Measurements from ENCODE around the gene SCML1. TPM values are rescaled to one million over a fixed set of nuclear protein-coding genes. Genes with fewer than 3 reads are reported as not detected.

Gene SCML1
- total RNA-seq, result 1 to 10 TPM; 5.3 to 6.1 TPM

DNA sequence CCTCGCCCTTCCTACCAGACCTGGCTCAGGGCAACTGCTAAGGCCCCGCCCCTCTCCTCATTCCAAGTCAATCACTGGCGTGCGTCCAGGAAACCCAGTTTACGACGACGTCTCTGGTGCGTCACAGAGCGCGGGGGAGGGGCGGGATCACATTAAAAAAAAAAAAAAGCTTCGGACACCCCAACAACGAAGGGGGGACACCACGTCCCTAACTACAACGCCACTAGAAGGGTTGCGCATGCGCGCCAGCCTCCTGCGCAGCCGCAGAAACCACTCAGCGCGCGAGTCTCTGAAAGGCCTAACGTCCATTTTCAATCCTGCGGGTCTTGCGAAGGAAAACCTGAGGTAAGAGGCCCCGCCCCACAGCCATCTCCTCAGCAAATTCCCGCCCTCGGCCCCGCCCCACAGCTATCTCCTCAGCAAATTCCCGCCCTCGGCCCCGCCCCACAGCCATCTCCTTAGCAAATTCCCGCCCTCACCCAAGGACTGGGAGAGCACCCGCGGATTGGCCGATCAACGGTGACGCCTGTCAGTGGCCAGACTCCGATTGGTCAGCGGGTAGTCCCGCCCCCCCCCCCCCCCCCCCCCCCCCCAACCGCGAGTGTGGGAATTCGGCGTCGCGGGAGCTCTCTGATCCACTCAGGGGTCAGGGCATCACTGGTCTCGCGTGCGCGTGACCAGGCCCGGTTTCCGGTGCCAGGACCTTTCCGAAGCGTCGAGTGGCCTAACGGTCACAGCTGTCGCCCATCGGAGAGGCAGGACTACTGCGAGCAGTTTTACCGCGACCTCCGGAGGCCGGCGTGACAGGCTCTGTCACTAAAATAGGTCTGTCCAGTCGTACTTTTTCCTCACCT is at the start of gene SCML1:
TSS of gene SCML1 (plus strand) at position 638 of the 854 bp plus-strand sequence. CDS start 6,694 bp downstream, outside the sequence.
- ChIA-PET POLR2A (no interaction called here), CTCF (no interaction called here)
- Mint-ChIP-seq H3K27ac (peak within 1 kb of the TSS; percentile 89), H3K27me3 (peaks cover 34% of the 10 kb centered on the region), H3K9me3 (no peaks in the 10 kb centered on the region), H3K4me3 (peak within 1 kb of the TSS; percentile 89), H3K36me3 (ENCODE audit: low read depth) (no peaks in the 10 kb centered on the region), H3K4me1 (peaks cover 25% of the 10 kb centered on the region)
- DNase-seq, result peak; percentile 90

DNA sequence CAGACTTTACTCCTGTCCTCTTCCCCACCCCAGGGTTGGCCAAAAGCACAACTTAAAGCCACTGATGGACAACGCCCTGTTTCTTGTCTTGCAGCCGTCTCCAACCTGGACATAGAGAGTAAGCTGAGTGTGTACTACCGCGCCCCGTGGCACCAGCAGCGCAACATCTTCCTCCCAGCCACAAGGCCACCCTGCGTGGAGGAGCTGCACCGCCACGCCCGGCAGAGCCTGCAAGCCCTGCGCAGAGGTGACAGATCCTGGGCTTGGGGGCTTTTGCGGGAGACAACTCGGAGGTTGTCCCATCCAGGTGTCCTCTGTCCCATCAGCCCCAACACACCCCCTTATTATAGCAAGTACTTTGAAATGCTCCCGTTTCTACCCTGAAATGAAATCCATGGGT is 49.6 kb upstream of the SCML1 start:
- H3K27me3 Mint-ChIP-seq, result no peaks in the 10 kb centered on the region
- no peaks in the 10 kb centered on the region for H3K9me3 Mint-ChIP-seq
- H3K36me3 Mint-ChIP-seq (ENCODE audit: low read depth), result no peaks in the 10 kb centered on the region
- DNase-seq, result no peak
- H3K4me1 Mint-ChIP-seq, result peaks cover 8% of the 10 kb centered on the region
- POLR2A ChIA-PET, result no interaction called here
- CTCF ChIA-PET, result no interaction called here
- no peak overlapping the region for H3K4me3 Mint-ChIP-seq
- H3K27ac Mint-ChIP-seq, result no peak overlapping the region

GRCh38 chrX:17689971-17690409 is 47.3 kb upstream of the SCML1 start:
- ChIA-PET CTCF (no interaction called here), POLR2A (no interaction called here)
- Mint-ChIP-seq H3K4me3 (no peak overlapping the region), H3K27ac (no peak overlapping the region), H3K27me3 (no peaks in the 10 kb centered on the region), H3K9me3 (no peaks in the 10 kb centered on the region), H3K4me1 (peaks cover 2% of the 10 kb centered on the region), H3K36me3 (ENCODE audit: low read depth) (no peaks in the 10 kb centered on the region)
- peak; percentile 53 for DNase-seq

- H3K4me3 Mint-ChIP-seq, result no peak overlapping the region
- no peaks in the 10 kb centered on the region for H3K9me3 Mint-ChIP-seq
- ChIA-PET CTCF (interaction anchor here (0.8 to 0.9 kb wide), 3 partner anchors 15 to 469 kb away, joined by 3 to 5 read pairs (median 3); no protein-coding TSS in a partner anchor), POLR2A (no interaction called here)
- no peak overlapping the region for H3K27ac Mint-ChIP-seq
- peaks cover 2% of the 10 kb centered on the region for H3K4me1 Mint-ChIP-seq
- DNase-seq, result no peak
- no peaks in the 10 kb centered on the region for H3K36me3 Mint-ChIP-seq (ENCODE audit: low read depth)
- peaks cover 1% of the 10 kb centered on the region for H3K27me3 Mint-ChIP-seq
Measured at GRCh38 chrX:17692709-17693346, 44.5 kb upstream of the SCML1 start.

DNA sequence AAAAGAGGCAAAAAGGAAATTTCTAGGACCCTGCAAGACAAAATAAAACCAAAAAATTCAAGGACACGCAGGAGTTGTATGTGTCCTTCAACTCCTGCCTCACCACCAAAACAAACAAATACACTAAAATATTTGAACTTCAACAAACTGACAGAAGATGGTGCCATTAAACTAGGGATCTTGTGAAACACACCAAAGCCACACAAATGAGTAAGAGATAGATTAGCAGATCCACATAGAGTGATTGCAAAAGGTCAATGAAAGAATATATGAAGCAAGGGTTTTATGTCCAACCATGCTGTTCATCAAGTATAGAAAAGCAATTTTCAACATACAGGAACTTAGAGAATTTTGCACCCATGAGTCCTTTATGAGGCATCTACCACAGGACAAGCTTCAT is 40.1 kb upstream of the SCML1 start:
- POLR2A ChIA-PET, result no interaction called here
- Mint-ChIP-seq H3K27me3 (peaks cover 1% of the 10 kb centered on the region), H3K36me3 (ENCODE audit: low read depth) (no peaks in the 10 kb centered on the region), H3K4me1 (no peaks in the 10 kb centered on the region), H3K27ac (no peak overlapping the region), H3K9me3 (no peaks in the 10 kb centered on the region), H3K4me3 (no peak overlapping the region)
- DNase-seq, result no peak
- CTCF ChIA-PET, result interaction anchor here (1.1 kb wide), 1 partner anchor 13 kb away, joined by 3 read pairs; no protein-coding TSS in a partner anchor

GRCh38 chrX:17700976-17701375 is 36.3 kb upstream of the SCML1 start:
- POLR2A ChIA-PET, result no interaction called here
- Mint-ChIP-seq H3K27ac (no peak overlapping the region), H3K27me3 (peaks cover 1% of the 10 kb centered on the region), H3K4me3 (no peak overlapping the region), H3K36me3 (ENCODE audit: low read depth) (no peaks in the 10 kb centered on the region), H3K4me1 (no peaks in the 10 kb centered on the region), H3K9me3 (no peaks in the 10 kb centered on the region)
- CTCF ChIA-PET, result no interaction called here
- no peak for DNase-seq

GRCh38 chrX:17703201-17703600 is 34.1 kb upstream of the SCML1 start:
- no peaks in the 10 kb centered on the region for H3K27me3 Mint-ChIP-seq
- H3K36me3 Mint-ChIP-seq (ENCODE audit: low read depth), result no peaks in the 10 kb centered on the region
- no peaks in the 10 kb centered on the region for H3K4me1 Mint-ChIP-seq
- no peak overlapping the region for H3K27ac Mint-ChIP-seq
- ChIA-PET CTCF (no interaction called here), POLR2A (no interaction called here)
- no peaks in the 10 kb centered on the region for H3K9me3 Mint-ChIP-seq
- DNase-seq, result no peak
- H3K4me3 Mint-ChIP-seq, result no peak overlapping the region

- no peak overlapping the region for H3K27ac Mint-ChIP-seq
- CTCF ChIA-PET, result no interaction called here
- no peaks in the 10 kb centered on the region for H3K9me3 Mint-ChIP-seq
- no peaks in the 10 kb centered on the region for H3K36me3 Mint-ChIP-seq (ENCODE audit: low read depth)
- POLR2A ChIA-PET, result no interaction called here
- DNase-seq, result no peak
- no peak overlapping the region for H3K4me3 Mint-ChIP-seq
- no peaks in the 10 kb centered on the region for H3K4me1 Mint-ChIP-seq
- H3K27me3 Mint-ChIP-seq, result no peaks in the 10 kb centered on the region
Measured at GRCh38 chrX:17705211-17705610, 32.1 kb upstream of the SCML1 start.

- Mint-ChIP-seq H3K27me3 (no peaks in the 10 kb centered on the region), H3K27ac (no peak overlapping the region), H3K36me3 (ENCODE audit: low read depth) (no peaks in the 10 kb centered on the region), H3K4me1 (no peaks in the 10 kb centered on the region), H3K9me3 (no peaks in the 10 kb centered on the region), H3K4me3 (no peak overlapping the region)
- ChIA-PET CTCF (interaction anchor here (0.7 kb wide), 1 partner anchor 612 kb away, joined by 3 read pairs; no protein-coding TSS in a partner anchor), POLR2A (no interaction called here)
- DNase-seq, result no peak
Measured at GRCh38 chrX:17706676-17707075, 30.6 kb upstream of the SCML1 start.

GRCh38 chrX:17707731-17708130 is 29.6 kb upstream of the SCML1 start:
- no peak overlapping the region for H3K27ac Mint-ChIP-seq
- no peaks in the 10 kb centered on the region for H3K4me1 Mint-ChIP-seq
- no peak overlapping the region for H3K4me3 Mint-ChIP-seq
- no peaks in the 10 kb centered on the region for H3K9me3 Mint-ChIP-seq
- POLR2A ChIA-PET, result no interaction called here
- no peaks in the 10 kb centered on the region for H3K27me3 Mint-ChIP-seq
- no peak for DNase-seq
- no peaks in the 10 kb centered on the region for H3K36me3 Mint-ChIP-seq (ENCODE audit: low read depth)
- CTCF ChIA-PET, result no interaction called here

- ChIA-PET POLR2A (no interaction called here), CTCF (interaction anchor here (0.5 kb wide), 1 partner anchor 881 kb away, joined by 3 read pairs; no protein-coding TSS in a partner anchor)
- Mint-ChIP-seq H3K27me3 (no peaks in the 10 kb centered on the region), H3K4me3 (no peak overlapping the region), H3K27ac (no peak overlapping the region), H3K36me3 (ENCODE audit: low read depth) (no peaks in the 10 kb centered on the region), H3K4me1 (no peaks in the 10 kb centered on the region), H3K9me3 (no peaks in the 10 kb centered on the region)
- no peak for DNase-seq
Measured at GRCh38 chrX:17710871-17711301, 26.4 kb upstream of the SCML1 start.

- ChIA-PET POLR2A (no interaction called here), CTCF (interaction anchor here (0.6 to 0.7 kb wide), 2 partner anchors 12 to 819 kb away, joined by 3 to 4 read pairs; no protein-coding TSS in a partner anchor)
- no peaks in the 10 kb centered on the region for H3K36me3 Mint-ChIP-seq (ENCODE audit: low read depth)
- no peaks in the 10 kb centered on the region for H3K27me3 Mint-ChIP-seq
- no peak for DNase-seq
- H3K27ac Mint-ChIP-seq, result no peak overlapping the region
- no peaks in the 10 kb centered on the region for H3K9me3 Mint-ChIP-seq
- no peaks in the 10 kb centered on the region for H3K4me1 Mint-ChIP-seq
- H3K4me3 Mint-ChIP-seq, result no peak overlapping the region
Measured at GRCh38 chrX:17713288-17713687, 24.0 kb upstream of the SCML1 start.

DNA sequence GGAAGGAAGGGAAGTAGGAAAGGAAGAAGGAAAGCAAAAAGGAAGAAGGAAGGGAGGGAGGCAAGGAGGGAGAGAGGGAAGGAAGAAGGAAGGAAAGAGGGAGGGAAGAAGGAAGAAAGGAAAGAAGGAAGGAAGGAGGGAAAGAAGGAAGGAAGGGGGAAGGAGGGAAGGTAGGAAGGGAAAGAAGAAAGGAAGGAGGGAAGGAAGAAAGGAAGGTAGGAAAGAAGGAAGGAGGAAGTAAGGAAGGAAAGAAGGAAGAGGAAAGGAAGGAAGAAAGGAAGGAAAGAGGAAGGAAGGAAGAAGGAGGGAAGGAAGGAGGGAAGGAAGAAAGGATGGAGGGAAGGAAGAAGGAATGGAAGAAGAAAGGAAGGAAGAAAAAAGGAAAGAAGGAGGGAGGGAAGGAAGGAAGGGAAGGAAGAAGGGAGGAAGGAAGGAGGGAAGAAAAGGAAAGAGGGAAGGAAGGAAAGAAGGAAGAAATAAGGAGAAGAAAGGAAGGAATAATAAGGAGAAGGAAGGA is 18.6 kb upstream of the SCML1 start:
- Mint-ChIP-seq H3K4me3 (no peak overlapping the region), H3K27me3 (no peaks in the 10 kb centered on the region), H3K9me3 (no peaks in the 10 kb centered on the region), H3K27ac (no peak overlapping the region), H3K36me3 (ENCODE audit: low read depth) (no peaks in the 10 kb centered on the region), H3K4me1 (no peaks in the 10 kb centered on the region)
- DNase-seq, result no peak
- ChIA-PET POLR2A (no interaction called here), CTCF (no interaction called here)

Measured in activated CD4-positive, alpha-beta T cell treated with anti-CD3 and anti-CD28 coated beads, Interleukin-2, amount 10 ng/mL, durations not matched to agents 7 days and 5 days (primary cell).